LNCAP (cell line): ENCODE measurements around the gene RBFOX2.

ENCODE experiments used
- TF ChIP-seq, protein P1 (sequence below): fragments of 450-650 bp; IDR thresholded peaks from 2 replicates; pipeline ENCODE4 v1.5.1; 2017; ENCODE audit warnings: mild to moderate bottlenecking

RBFOX2 gene

DNA sequence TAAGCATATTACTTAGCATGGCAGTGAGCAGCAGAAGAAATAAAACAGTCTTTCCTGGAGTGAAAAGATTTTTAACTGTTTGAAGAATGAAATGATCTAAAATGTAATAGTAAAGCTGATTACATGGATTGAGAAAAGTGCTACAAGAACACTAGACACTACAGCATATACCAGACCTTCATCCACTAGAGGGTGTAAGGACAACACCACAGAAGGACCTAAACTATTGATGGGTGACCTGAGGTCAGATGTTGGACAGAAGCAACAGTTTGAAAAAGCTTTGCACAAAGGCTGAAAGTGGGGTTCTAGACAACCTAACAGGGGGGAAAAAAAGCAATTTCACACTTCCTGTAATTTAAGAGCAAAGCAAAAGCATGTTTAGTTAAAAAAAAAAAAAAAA lies 97.7 kb downstream of the RBFOX2 start:
- TF ChIP-seq, protein P1, sequence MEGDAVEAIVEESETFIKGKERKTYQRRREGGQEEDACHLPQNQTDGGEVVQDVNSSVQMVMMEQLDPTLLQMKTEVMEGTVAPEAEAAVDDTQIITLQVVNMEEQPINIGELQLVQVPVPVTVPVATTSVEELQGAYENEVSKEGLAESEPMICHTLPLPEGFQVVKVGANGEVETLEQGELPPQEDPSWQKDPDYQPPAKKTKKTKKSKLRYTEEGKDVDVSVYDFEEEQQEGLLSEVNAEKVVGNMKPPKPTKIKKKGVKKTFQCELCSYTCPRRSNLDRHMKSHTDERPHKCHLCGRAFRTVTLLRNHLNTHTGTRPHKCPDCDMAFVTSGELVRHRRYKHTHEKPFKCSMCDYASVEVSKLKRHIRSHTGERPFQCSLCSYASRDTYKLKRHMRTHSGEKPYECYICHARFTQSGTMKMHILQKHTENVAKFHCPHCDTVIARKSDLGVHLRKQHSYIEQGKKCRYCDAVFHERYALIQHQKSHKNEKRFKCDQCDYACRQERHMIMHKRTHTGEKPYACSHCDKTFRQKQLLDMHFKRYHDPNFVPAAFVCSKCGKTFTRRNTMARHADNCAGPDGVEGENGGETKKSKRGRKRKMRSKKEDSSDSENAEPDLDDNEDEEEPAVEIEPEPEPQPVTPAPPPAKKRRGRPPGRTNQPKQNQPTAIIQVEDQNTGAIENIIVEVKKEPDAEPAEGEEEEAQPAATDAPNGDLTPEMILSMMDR = peak; percentile 76

DNA sequence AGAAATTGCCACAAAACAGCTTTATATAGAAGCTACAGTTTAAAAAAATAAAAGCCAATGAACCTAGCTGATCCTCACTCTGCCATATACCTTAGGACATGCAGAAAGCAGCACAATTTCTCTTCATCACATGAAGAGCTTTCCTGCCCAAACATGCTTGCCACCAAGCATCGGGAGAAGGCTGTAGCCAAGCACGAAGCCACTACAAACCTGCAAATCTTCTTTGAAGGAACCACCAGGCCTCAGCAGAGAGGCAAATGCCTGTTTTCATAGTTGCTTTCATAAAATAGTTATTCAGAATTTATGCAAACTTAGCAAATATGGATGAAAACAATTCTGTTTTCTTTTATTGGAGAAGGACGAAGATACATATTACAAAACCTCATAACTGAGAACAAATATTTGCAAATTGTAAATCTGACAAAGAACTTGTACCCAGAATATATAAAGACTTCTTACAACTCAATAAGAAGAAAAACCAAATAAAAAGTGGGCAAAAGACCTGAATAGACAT lies 100.3 kb downstream of the RBFOX2 start:
- TF ChIP-seq, protein P1 = no peak

DNA sequence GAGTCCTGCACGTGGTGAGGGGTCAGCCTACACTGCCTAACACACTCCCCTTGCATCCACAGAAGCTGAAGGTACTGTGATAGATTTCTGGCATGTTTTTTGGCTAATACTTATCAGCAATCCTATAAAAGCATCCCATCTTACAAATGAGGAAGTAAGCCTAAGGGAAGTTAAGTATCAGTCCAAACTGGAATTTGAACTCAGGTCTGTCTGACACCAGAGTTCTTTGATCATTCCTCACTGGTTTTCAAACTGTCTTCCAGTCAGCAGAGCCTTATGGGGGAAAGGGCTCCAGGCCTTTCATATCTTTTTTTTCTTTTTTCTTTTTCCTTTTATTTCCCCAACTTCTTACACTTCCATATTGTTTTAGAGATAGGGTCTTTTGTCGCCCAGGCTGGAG lies 105.6 kb downstream of the RBFOX2 start:
- TF ChIP-seq, protein P1 = no peak

- TF ChIP-seq, protein P1 = peak; percentile 68; the same call in 1 of the 2 replicates
Measured at GRCh38 chr22:35921777-35922176, 106.8 kb downstream of the RBFOX2 start.

GRCh38 chr22:35921044-35921443 lies 107.6 kb downstream of the RBFOX2 start:
- TF ChIP-seq, protein P1 = no peak

- TF ChIP-seq, protein P1 = no peak
Measured at GRCh38 chr22:35919002-35919542, 109.6 kb downstream of the RBFOX2 start.

DNA sequence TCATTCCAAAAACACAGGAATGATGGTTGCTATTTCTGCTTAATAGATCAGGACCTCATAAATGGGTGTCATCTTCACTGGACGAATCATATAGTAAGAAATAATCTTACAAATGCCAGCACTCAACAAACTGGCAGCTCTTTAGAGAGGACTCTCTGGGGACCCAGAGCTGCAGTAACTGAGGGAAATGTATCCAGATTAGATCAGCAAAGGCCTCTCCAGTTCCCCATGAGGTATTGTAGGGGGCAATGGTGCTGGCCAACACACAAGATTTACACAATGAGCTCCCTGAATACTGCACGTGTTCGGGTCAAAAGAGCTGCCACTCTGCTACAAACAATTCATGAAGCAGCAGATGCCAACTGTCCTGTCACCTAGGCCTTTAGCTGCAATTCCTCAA lies 110.2 kb downstream of the RBFOX2 start:
- TF ChIP-seq, protein P1 = no peak

- TF ChIP-seq, protein P1 = no peak
Measured at GRCh38 chr22:35917651-35918050, 111.0 kb downstream of the RBFOX2 start.
